Measurements from ENCODE around the gene FNBP1L.

DNA sequence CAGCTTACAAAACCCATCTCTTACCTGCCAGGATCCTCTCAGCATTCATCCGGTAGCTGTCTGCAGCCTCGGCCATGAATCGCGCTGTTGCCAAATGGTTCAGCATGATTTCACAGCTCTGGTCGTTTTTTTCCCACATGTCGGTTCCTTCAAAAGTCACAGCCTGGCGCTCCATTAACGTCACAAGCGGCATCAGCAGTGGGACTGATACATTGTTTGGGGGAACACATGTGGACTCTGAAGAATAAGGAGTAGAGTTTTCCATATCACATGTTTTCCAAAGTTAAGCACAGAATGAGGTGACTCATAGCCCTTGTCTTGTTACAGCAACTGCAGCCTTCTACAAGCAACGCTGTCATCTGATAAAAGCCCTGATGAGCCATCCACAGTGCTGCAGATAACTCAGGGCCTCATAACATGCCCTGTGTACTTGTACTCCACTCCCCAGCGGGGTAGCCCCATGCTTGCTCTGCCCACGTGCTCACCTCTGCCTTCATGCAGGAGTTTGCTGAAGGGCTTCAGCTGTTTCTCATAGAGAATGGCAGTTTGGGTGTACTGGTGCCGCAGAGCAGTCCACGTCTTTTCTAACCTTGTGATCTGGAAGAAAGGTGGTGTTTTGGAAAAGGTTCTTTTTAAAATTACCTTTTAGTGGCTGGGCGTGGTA lies 119.5 kb downstream of the FNBP1L start:
- TF ChIP-seq, protein P1, sequence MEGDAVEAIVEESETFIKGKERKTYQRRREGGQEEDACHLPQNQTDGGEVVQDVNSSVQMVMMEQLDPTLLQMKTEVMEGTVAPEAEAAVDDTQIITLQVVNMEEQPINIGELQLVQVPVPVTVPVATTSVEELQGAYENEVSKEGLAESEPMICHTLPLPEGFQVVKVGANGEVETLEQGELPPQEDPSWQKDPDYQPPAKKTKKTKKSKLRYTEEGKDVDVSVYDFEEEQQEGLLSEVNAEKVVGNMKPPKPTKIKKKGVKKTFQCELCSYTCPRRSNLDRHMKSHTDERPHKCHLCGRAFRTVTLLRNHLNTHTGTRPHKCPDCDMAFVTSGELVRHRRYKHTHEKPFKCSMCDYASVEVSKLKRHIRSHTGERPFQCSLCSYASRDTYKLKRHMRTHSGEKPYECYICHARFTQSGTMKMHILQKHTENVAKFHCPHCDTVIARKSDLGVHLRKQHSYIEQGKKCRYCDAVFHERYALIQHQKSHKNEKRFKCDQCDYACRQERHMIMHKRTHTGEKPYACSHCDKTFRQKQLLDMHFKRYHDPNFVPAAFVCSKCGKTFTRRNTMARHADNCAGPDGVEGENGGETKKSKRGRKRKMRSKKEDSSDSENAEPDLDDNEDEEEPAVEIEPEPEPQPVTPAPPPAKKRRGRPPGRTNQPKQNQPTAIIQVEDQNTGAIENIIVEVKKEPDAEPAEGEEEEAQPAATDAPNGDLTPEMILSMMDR (IDR thresholded peaks at IDR 0.05), result no peak
- TF ChIP-seq EZH2phosphoT487 (IDR thresholded peaks at IDR 0.05) (no peak), EZH2 (IDR thresholded peaks at IDR 0.05) (no peak)

Measured in neural progenitor cell (in vitro differentiated cells).